Skin epidermis (tissue), 12 donors: Measurements from ENCODE around the gene FAM120C.

ENCODE experiments used
- H3K27ac ChIP-seq, 21 experiments: fragments of 200-600 bp; sonication (generic) in 11 of 21; one replicate each; pipeline ENCODE4 v1.5.0; 2020; ENCODE audit warnings: mild to moderate bottlenecking in 3 of 21, inconsistent platforms in 2 of 21, moderate library complexity in 2 of 21
- H3K4me3 ChIP-seq, 7 experiments: fragments of 200-600 bp; sonication (generic) in 2 of 7; one replicate each; pipeline ENCODE4 v1.5.0; 2020; ENCODE audit warnings: inconsistent platforms in 2 of 7, mild to moderate bottlenecking in 2 of 7, moderate library complexity in 1 of 7

FAM120C gene

GRCh38 chrX:54182864-54183613 is at the start of gene FAM120C:
TSS of gene FAM120C (minus strand) at chrX:54183254. CDS start at chrX:54183198, 56 bp downstream.
- Histone ChIP-seq H3K4me3 (peak within 1 kb of the TSS; percentile 71 to 94 (median 74)), H3K27ac (peak within 1 kb of the TSS; percentile 69 to 96 (median 85))

GRCh38 chrX:54230435-54231148 is 47.5 kb upstream of the FAM120C start:
- Histone ChIP-seq H3K4me3 (no peak overlapping the region), H3K27ac (no peak overlapping the region)

GRCh38 chrX:54223581-54223980 is 40.5 kb upstream of the FAM120C start:
- H3K27ac ChIP-seq, result no peak overlapping the region
- no peak overlapping the region for H3K4me3 ChIP-seq

DNA sequence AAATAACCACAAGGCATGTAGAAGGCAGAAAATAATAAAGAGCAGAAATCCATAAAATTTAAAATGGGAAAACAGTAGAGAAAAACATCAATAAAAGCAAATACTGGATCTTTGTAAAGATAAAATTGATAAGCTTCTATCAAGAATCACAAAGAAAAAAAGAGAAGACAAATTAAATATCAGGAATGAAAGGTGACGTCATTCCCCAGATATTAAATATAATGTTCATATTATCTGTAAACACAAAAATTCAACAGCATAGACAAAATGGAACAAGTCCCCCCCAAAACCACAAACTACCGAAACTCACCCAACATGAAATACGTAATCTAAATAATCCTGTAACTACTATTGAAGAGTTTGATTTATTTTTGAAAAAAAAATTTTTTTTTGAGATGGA is 30.5 kb upstream of the FAM120C start:
- Histone ChIP-seq H3K27ac (no peak overlapping the region), H3K4me3 (no peak overlapping the region)

GRCh38 chrX:54208531-54208930 is 25.5 kb upstream of the FAM120C start:
- Histone ChIP-seq H3K4me3 (no peak overlapping the region), H3K27ac (no peak overlapping the region)

- Histone ChIP-seq H3K4me3 (no peak overlapping the region), H3K27ac (no peak overlapping the region)
These were observed 15.2 kb upstream of the FAM120C start for GRCh38 chrX:54198262-54198661.

- H3K4me3 ChIP-seq, result no peak overlapping the region
- H3K27ac ChIP-seq, result no peak overlapping the region
These were observed 12.0 kb upstream of the FAM120C start for GRCh38 chrX:54194982-54195588.

- no peak overlapping the region for H3K27ac ChIP-seq
- H3K4me3 ChIP-seq, result no peak overlapping the region
These were observed 10.2 kb upstream of the FAM120C start for GRCh38 chrX:54193085-54193821.

- Histone ChIP-seq H3K27ac (no peak overlapping the region), H3K4me3 (no peak overlapping the region)
These were observed 1.4 kb upstream of the FAM120C start for GRCh38 chrX:54184474-54184873.

GRCh38 chrX:54182194-54182863 is 725 bp downstream of the FAM120C start:
- H3K27ac ChIP-seq, result peak overlapping the region; percentile 69 to 96 (median 85)
- H3K4me3 ChIP-seq, result peak overlapping the region; percentile 71 to 94 (median 74)

DNA sequence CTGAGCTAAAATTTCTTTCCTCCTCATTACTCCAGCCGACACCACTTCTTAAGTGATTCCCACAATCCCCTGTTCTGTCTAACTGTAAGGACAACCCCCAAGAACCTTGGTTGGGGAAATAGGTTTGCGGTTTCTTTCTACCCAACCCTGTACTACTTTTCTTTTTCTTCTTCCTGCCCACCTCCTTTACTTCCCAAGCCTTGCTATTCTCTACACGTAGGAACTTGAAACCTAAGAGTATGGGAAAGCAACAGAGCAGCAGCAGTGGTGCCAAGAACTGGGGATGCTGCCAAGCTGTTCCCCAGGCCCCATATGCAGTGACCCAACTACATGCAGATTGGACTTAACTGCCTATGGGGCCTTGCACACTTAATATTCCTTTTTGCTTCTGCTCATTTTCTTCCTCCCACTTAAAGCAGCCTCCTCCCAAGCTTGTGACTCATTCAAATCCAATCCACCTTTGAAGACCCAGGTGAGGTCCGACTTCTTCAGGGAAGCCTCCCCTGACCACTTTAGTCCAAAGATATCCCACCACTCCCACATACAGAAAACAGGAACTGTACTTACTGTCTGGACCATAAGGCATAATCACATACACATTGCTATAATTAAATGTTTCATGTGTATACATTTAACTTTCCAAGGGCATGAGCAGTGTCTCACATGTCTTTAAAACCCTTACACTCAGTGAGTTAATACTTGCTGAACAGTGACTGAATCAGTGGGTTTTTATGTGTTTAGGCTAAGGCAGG is 1.7 kb downstream of the FAM120C start:
- H3K27ac ChIP-seq, result peak overlapping the region in 6 of 21 experiments; percentile 17 to 94 (median 82)
- H3K4me3 ChIP-seq, result peak overlapping the region in 6 of 7 experiments; percentile 71 to 94 (median 76)

DNA sequence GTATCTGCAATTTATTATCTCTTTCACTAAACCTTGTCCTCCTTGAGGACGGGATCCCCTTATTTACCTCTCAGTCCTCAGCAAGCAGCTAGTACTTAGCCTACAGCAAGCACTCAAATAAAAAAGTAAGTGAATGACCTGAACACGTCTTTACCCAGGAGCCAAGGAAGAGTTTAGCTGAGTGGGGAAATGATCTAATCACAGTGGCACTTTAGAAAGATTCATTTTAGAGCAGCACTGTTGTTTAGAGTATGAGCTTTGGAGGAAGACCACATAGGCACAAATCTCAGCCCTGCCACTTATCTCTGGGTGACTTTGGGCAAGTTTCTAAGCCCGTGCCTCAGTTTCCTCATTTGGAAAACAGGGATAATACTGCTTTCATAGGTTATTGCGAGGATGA is 2.7 kb downstream of the FAM120C start:
- no peak overlapping the region for H3K4me3 ChIP-seq
- no peak overlapping the region for H3K27ac ChIP-seq

DNA sequence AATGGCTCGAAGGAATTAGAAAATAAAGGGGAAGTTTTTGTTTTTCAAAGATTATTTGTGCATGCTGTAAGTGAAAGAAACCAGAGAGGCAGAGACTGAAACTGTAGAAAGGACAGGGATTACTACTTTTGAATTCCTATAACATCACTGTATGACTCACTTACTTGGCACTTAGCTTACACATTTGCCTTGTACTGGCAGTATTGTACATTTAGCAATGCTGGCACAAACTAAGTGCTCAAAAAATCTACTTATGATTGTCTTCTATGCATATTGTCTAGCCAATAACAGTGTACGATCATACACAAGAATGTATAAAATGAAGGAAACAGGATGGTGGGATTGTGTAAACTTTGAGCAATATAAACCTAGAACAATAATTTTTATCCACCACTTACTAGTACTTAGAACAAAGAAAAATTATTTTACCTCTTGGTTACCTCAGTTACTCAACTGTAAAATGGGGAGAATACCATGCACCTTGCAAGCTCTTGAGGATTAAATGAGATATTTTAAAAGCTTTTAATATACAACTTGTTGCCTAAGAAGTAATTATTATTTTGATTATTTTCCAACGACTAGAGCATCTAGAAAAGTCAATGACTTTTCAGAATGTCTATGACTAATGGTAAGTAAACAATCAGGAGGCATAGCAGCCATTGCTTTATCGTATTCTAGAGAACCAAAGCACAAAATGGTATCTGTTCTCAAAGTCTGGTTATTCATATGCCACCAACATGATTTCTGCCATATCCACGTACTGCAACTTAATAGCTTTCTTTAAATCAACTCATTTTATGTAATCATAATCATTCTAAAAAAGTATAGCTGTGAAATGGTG is 4.7 kb downstream of the FAM120C start:
- Histone ChIP-seq H3K4me3 (no peak overlapping the region), H3K27ac (no peak overlapping the region)

GRCh38 chrX:54177306-54177705 is 5.7 kb downstream of the FAM120C start:
- Histone ChIP-seq H3K4me3 (no peak overlapping the region), H3K27ac (no peak overlapping the region)

- Histone ChIP-seq H3K27ac (no peak overlapping the region), H3K4me3 (no peak overlapping the region)
These were observed 9.3 kb downstream of the FAM120C start for GRCh38 chrX:54173791-54174190.

GRCh38 chrX:54172455-54172854 is 10.6 kb downstream of the FAM120C start:
- H3K27ac ChIP-seq, result no peak overlapping the region
- H3K4me3 ChIP-seq, result no peak overlapping the region

- Histone ChIP-seq H3K4me3 (no peak overlapping the region), H3K27ac (no peak overlapping the region)
These were observed 11.4 kb downstream of the FAM120C start for GRCh38 chrX:54171527-54172250.
